Activated naive CD8-positive, alpha-beta T cell (primary cell): ENCODE data around the gene SHISA7.
"Not testable (repeated sequence)": the region's sequence is repeated elsewhere in the genome, so short reads cannot be mapped to it uniquely, and the experiment has no call there.

Experiments used
- H3K27ac Mint-ChIP-seq: one replicate; pipeline ENCODE4 v1.8.0; 2021; ENCODE audit warnings: mixed read lengths
- H3K27me3 Mint-ChIP-seq: one replicate; pipeline ENCODE4 v1.8.0; 2021; ENCODE audit warnings: mixed read lengths
- H3K36me3 Mint-ChIP-seq: one replicate; pipeline ENCODE4 v1.8.0; 2021; ENCODE audit warnings: mixed read lengths
- H3K4me1 Mint-ChIP-seq: one replicate; pipeline ENCODE4 v1.8.0; 2021; ENCODE audit warnings: low read depth, mixed read lengths
- H3K4me3 Mint-ChIP-seq: one replicate; pipeline ENCODE4 v1.8.0; 2021; ENCODE audit warnings: mild to moderate bottlenecking, mixed read lengths
- H3K9me3 Mint-ChIP-seq: one replicate; pipeline ENCODE4 v1.8.0; 2021; ENCODE audit warnings: low read depth, mixed read lengths

Gene SHISA7

DNA sequence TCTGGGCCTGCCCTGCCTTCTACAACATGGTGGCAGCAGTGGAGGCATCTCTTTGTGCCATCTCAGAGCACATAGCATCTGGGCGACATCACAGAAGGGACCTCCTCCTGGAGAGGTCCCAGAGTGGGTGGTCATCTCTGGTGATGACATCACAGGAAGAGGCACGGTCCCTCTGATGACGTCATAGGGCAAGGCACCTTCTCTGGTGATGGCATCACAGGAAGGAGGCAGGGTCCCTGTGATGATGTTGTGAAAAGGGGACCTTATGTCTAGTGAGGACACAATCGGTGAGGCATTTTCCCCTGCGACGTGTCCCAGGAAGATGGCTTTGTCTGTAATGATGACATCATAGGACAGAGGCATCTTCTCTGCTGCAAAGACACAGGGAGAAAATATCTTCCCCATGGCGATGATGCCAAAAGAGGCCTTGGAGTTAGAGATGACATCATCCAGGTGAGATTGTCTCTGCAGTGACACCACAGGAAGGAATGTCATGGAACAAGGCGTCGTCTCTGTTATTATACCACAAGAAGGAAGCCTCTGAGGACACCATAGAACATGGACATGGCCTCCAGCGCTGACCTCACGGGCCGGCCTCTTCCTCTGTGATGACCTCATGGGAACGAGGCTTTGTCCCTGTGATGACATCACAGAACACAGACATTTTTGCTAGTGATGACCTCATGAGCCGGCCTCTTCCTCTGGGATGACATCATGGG is 10.7 kb downstream of the SHISA7 start:
- Mint-ChIP-seq H3K27ac (no peak overlapping the region), H3K9me3 (no peaks in the 10 kb centered on the region), H3K27me3 (peaks cover 23% of the 10 kb centered on the region), H3K36me3 (no peaks in the 10 kb centered on the region), H3K4me1 (peaks cover 1% of the 10 kb centered on the region), H3K4me3 (no peak overlapping the region)

DNA sequence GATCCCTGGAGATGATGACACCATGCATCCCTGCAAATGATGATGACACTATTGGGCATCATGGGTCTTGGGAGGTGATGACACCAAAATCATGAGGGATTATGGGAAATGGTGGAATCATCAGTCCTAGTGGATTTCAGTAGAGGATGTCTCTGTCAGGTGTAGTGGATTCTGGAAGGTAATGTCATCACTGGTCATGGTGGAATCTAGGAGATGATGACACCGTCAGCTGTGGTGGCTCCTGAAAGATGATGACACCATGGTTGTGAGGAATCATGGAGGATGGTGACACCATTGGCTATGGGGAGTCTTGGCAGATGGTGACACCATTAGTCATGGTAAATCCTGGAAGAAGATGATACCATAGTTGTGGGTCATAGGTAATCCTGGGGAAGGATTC is 11.9 kb downstream of the SHISA7 start:
- Mint-ChIP-seq H3K27me3 (peaks cover 15% of the 10 kb centered on the region), H3K9me3 (no peaks in the 10 kb centered on the region), H3K36me3 (no peaks in the 10 kb centered on the region), H3K27ac (no peak overlapping the region), H3K4me3 (no peak overlapping the region), H3K4me1 (no peaks in the 10 kb centered on the region)

DNA sequence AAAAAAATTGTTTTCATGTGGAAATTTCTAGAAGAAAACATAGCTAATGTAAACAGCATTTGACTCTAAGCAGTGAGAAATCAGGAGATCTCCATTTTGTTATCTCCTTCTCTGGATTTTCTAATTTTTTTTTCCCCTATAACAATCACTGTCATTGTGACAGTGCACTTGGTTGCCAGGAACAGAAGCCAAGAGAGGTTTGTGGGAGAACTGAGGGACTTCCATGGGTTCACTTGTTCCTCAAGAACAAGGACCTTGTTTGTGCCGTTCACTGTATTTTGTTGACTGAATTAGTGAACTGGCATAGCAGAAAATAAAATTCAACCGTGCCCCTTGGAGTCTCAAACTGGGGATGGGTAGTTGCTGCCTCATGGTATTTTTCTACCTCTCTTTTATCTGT is 17.1 kb downstream of the SHISA7 start:
- H3K9me3 Mint-ChIP-seq, result no peaks in the 10 kb centered on the region
- peaks cover 2% of the 10 kb centered on the region for H3K27me3 Mint-ChIP-seq
- H3K4me1 Mint-ChIP-seq, result peaks cover 8% of the 10 kb centered on the region
- no peak overlapping the region for H3K4me3 Mint-ChIP-seq
- no peak overlapping the region for H3K27ac Mint-ChIP-seq
- no peaks in the 10 kb centered on the region for H3K36me3 Mint-ChIP-seq

DNA sequence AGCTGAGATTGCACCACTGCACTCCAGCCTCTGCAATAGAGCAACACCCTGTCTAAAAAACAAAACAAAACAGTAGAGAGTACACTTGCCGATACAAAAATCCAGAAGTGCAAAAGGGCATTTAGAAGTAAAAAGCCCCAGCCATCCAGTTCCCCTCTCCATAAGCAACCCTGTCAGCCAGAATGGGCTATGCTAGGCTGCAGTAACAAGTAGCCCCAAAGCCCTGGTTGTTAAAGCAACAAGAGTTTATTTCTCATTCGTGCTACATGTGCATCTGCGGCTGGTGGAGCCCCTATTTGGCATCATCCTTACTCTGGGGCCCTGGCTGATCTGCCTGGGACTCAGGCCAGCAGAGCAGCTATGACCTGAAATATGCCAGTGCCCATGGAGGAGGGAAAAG is 18.6 kb downstream of the SHISA7 start:
- Mint-ChIP-seq H3K27ac (no peak overlapping the region), H3K4me1 (peaks cover 16% of the 10 kb centered on the region), H3K36me3 (no peaks in the 10 kb centered on the region), H3K27me3 (no peaks in the 10 kb centered on the region), H3K4me3 (no peak overlapping the region), H3K9me3 (no peaks in the 10 kb centered on the region)

DNA sequence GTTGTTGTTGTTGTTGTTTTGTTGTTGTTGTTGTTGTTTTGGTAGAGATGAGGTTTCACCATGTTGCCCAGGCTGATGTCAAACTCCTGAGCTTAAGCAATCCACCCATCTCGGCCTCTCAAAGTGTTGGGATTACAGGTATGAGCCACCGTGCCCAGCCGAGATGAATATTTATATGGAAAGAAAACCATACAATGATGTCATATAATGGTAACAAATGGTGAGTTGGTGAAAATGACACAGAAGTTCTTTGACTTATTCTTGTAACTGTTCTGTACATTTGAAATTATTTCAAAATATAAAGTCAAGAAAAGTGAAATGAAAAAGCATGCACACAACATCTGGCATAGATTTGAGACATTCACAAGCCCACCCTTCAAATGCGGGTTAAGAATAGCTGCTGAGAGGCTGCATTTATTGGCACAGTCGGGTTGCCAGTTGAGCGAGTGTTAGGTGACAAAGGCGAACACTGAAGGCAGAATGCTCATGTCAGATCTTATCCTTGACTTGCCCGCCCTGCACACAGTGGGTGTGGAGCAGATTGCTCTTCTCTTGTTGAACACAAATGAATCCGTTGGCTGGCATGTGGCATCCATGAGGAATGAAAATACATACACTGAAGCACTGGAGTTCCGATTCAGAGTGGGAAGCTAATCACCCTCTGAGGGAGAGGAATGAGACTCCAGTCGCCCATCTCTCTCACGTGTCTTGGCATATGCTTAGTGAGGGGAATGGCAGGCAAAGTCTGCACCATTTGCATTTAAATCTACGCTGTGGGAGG is 19.7 kb downstream of the SHISA7 start:
- H3K4me1 Mint-ChIP-seq, result peaks cover 16% of the 10 kb centered on the region
- no peaks in the 10 kb centered on the region for H3K9me3 Mint-ChIP-seq
- H3K36me3 Mint-ChIP-seq, result no peaks in the 10 kb centered on the region
- no peak overlapping the region for H3K4me3 Mint-ChIP-seq
- H3K27ac Mint-ChIP-seq, result no peak overlapping the region
- H3K27me3 Mint-ChIP-seq, result no peaks in the 10 kb centered on the region

DNA sequence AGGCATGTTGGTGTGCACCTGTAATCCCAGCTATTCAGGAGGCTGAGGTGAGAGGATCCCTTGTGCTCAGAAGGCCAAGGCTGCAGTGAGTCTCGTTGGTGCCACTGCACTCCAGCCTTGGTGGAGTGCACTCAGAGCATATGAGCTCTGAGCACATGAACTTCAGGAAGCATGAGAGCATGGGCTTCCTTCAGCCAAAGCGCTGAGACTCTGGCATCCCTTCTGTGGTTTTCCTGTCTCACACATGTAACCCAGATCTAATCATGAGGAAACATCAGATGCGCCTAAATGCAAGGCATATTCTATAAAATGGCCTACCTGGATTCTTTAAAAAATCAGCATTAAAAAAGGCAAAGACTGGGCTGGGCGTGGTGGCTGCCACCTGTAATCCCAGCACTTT is 21.8 kb downstream of the SHISA7 start:
- not testable (repeated sequence) for H3K36me3 Mint-ChIP-seq, H3K27me3 Mint-ChIP-seq, H3K4me3 Mint-ChIP-seq, H3K9me3 Mint-ChIP-seq, H3K27ac Mint-ChIP-seq
- peaks cover 18% of the 10 kb centered on the region for H3K4me1 Mint-ChIP-seq

GRCh38 chr19:55419624-55420236 is 23.4 kb downstream of the SHISA7 start:
- H3K27me3 Mint-ChIP-seq, result peaks cover 1% of the 10 kb centered on the region
- H3K4me1 Mint-ChIP-seq, result peaks cover 18% of the 10 kb centered on the region
- H3K27ac Mint-ChIP-seq, result no peak overlapping the region
- no peaks in the 10 kb centered on the region for H3K9me3 Mint-ChIP-seq
- no peaks in the 10 kb centered on the region for H3K36me3 Mint-ChIP-seq
- H3K4me3 Mint-ChIP-seq, result no peak overlapping the region

GRCh38 chr19:55419103-55419502 is 24.0 kb downstream of the SHISA7 start:
- no peaks in the 10 kb centered on the region for H3K9me3 Mint-ChIP-seq
- peaks cover 1% of the 10 kb centered on the region for H3K27me3 Mint-ChIP-seq
- H3K27ac Mint-ChIP-seq, result no peak overlapping the region
- no peak overlapping the region for H3K4me3 Mint-ChIP-seq
- H3K4me1 Mint-ChIP-seq, result peaks cover 18% of the 10 kb centered on the region
- H3K36me3 Mint-ChIP-seq, result no peaks in the 10 kb centered on the region

DNA sequence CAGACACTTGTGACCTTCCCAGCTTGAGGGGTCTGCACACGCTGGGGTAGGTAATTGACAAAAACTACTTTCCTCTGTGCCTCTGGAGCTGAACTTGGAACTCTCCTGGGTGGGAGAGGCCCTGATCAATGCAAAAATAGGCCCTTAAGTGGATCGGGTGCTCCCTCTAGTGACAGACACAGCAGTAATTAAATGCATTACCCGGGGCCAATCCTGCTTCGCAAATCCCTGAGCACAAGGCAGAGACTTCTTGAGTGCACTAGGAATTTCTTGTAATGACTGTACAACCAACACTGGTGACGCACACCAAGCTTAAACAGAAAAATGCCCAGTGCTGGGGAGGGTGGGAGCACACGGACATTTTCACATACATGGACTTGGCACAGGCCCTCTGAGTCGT is 24.9 kb downstream of the SHISA7 start:
- no peak overlapping the region for H3K27ac Mint-ChIP-seq
- H3K4me1 Mint-ChIP-seq, result peaks cover 18% of the 10 kb centered on the region
- H3K36me3 Mint-ChIP-seq, result no peaks in the 10 kb centered on the region
- no peaks in the 10 kb centered on the region for H3K9me3 Mint-ChIP-seq
- no peak overlapping the region for H3K4me3 Mint-ChIP-seq
- peaks cover 1% of the 10 kb centered on the region for H3K27me3 Mint-ChIP-seq

GRCh38 chr19:55410168-55410567 is 32.9 kb downstream of the SHISA7 start:
- no peaks in the 10 kb centered on the region for H3K27me3 Mint-ChIP-seq
- H3K36me3 Mint-ChIP-seq, result peaks cover 3% of the 10 kb centered on the region
- H3K4me3 Mint-ChIP-seq, result no peak overlapping the region
- H3K27ac Mint-ChIP-seq, result no peak overlapping the region
- H3K9me3 Mint-ChIP-seq, result peaks cover 3% of the 10 kb centered on the region
- H3K4me1 Mint-ChIP-seq, result peaks cover 28% of the 10 kb centered on the region

DNA sequence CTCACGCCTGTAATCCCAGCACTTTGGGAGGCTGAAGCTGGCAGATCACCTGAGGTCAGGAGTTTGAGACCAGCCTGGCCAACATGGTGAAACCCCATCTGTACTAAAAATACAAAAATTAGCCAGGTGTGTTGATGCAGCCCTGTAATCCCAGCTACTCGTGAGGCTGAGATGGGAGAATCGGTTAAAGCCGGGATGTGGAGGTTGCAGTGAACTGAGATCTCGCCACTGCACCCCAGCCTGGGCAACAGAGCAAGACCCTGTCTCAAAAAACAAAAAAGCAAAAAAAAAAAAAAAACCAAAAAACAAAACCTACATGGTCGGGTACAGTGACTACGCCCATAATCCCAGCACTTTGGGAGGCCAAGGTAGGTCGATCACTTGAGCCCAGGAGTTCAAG is 33.9 kb downstream of the SHISA7 start:
- H3K27ac Mint-ChIP-seq, H3K36me3 Mint-ChIP-seq, H3K27me3 Mint-ChIP-seq, H3K9me3 Mint-ChIP-seq: not testable (repeated sequence)
- Mint-ChIP-seq H3K4me3 (peak overlapping the region; percentile 11), H3K4me1 (peaks cover 28% of the 10 kb centered on the region)

DNA sequence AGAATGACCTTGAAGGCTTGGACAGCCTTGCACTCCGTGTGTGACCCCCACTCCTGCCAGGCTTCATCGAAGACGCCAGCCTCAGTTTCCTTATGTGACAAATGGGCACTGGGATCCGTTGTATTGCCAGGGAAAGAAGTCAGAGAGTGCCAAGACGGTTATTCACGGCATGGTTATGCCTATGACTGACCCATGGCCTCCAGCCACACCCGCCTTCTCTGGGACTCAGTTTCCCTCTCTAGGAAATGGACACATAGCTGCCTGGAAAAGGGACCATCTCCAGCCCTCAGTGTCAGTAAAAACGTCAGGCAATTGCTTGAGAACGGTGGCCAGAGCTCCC is 34.6 kb downstream of the SHISA7 start:
- H3K27ac Mint-ChIP-seq, result peak overlapping the region; percentile 95
- H3K27me3 Mint-ChIP-seq, result no peaks in the 10 kb centered on the region

DNA sequence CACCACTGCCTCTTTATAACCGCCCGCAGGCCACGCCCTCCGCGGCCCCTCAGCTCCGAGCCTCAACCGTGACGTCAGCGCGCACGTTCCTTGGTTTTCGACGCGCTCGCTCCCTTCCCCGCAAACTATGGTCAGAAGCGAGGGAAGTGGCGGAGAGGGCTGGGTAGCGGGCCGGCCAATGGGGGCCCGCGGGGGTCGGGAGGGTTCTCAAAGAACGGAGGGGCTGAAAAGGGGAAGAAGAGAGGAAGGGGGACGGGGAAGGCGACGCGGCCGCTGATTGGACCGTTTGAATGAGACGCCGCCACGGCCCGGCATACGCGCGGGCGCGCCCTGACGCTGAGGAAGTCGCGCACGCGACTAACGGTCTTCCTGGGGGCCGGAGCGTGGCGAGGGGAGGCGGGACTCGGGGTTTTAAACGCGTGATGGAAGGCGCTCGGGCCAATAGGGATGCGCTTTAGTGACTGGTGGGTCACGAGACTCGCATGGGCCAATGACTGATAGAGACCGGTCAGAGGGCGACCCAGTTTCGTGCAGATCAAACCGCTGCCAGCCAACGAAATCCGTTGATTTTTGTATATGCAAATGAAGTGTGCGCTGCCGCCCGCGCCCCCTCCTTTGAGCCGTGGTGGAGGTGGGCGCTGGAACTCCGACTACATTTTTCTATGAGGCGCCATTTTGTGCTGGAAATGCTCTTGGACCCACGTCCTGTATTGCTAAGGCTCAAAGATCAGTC is 35.1 kb downstream of the SHISA7 start:
- Mint-ChIP-seq H3K27me3 (no peaks in the 10 kb centered on the region), H3K9me3 (peaks cover 3% of the 10 kb centered on the region), H3K36me3 (peaks cover 3% of the 10 kb centered on the region), H3K4me3 (peak overlapping the region; percentile 89), H3K4me1 (peaks cover 28% of the 10 kb centered on the region), H3K27ac (peak overlapping the region; percentile 95)

More for the DNA sequence above, 34.6 kb downstream of the SHISA7 start:
- Mint-ChIP-seq H3K4me3 (peak overlapping the region; percentile 89), H3K4me1 (peaks cover 28% of the 10 kb centered on the region), H3K9me3 (peaks cover 3% of the 10 kb centered on the region), H3K36me3 (peaks cover 3% of the 10 kb centered on the region)

DNA sequence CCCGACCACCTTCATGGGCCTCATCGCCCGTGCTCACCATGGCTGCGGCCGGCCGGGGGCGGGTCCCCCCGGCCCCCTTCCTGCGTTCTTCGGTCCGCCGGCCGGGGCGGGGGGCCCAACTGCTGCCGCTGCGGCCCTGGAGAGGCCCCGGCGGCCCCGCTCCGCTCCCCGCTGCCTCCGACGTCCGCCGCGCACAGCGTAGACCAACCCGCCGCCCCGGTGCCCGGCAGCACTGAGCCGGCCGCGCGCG is 35.6 kb downstream of the SHISA7 start, which contains the start of gene UBE2S:
UBE2S (minus strand) TSS at position 239 of the 250 bp plus-strand sequence; CDS start at position 40, 199 bp downstream.
- not testable (repeated sequence) for H3K27me3 Mint-ChIP-seq, H3K9me3 Mint-ChIP-seq, H3K36me3 Mint-ChIP-seq
- H3K27ac Mint-ChIP-seq, result peak within 1 kb of the TSS; percentile 95
- peak within 1 kb of the TSS; percentile 89 for H3K4me3 Mint-ChIP-seq
- H3K4me1 Mint-ChIP-seq, result peaks cover 28% of the 10 kb centered on the region
